Activated CD4-positive, alpha-beta T cell treated with anti-CD3 and anti-CD28 coated beads, Interleukin-2, amount 10 ng/mL, durations not matched to agents 24 days and 14 days (primary cell): Measurements from ENCODE around the gene AKAP10. TPM values are rescaled to one million over a fixed set of nuclear protein-coding genes. Genes with fewer than 3 reads are reported as not detected.

Source experiments
- total RNA-seq: library from RNA; stranded (reverse); gene quantifications from 2 replicates; pipeline ENCODE4 v1.2.3, GENCODE V29; 2022

Gene AKAP10
- total RNA-seq, 1 donor from 2014 or later, result 42.2 TPM

Other genes with a start within 250 kb of the AKAP10 start
- gene ALDH3A1, start 229.5 kb downstream of the AKAP10 start, total RNA-seq, result not detected in 2 replicates
- 16.0 and 18.2 TPM in 2 replicates for gene ULK2, start 109.9 kb downstream of the AKAP10 start, total RNA-seq
- 6.0 and 6.4 TPM in 2 replicates for gene SPECC1, start 31.5 kb upstream of the AKAP10 start, total RNA-seq